ENCODE data around the gene EEF1G. TPM values are rescaled to one million over a fixed set of nuclear protein-coding genes. Genes with fewer than 3 reads are reported as not detected.

Gene EEF1G
- total and polyA plus RNA-seq, 9 of the 15 experiments (the other 6 are each of a cell fraction or from before 2014, with no cell fraction given), result 985 to 2,349 (median 2,035) TPM

DNA sequence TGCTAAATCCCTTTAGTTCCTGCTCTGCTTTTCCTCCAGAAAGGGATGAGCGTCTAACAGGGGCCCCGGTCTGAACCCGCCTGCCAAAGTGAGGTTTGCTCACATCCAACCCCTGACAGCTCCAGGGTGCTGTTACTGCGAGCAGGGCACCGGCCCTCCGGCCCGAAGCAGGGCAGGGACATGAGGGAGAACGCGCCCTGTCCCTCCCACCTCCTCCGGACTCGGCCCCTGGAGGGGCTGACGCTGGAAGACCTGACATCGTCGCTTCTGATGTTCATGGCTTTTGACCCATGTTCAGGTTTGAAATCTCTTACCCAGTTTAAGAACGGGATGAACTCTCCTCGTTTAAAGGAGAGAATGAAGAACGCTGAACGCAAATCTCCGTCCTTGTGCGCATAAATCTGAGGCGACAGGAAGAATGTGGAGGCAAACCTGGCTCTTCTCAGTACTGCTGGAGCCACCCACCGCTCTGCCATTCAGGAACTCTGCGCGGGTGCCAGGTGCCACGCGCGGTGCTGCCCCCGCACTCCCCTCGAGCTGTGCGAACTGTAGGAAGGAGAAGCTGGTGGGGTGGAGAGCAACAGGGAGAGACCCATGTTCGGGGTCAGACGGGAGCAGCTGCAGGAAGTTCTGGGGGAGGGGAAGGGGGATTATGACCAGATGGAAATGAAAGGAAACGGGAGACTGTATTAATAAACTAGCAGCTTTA is 826 bp upstream of the EEF1G start (continued):
- TF ChIP-seq ZNF407 (IDR thresholded peaks at IDR 0.05; ENCODE audit: low read depth) (no peak), PATZ1 (CRISPR knock-in tag; IDR thresholded peaks at IDR 0.05; ENCODE audit: borderline replicate concordance) (0 out of 2 replicates have a peak, but pooled peaks have one; percentile 18), NBN (IDR thresholded peaks at IDR 0.05; ENCODE audit: low read depth) (no peak), ZNF197 (CRISPR knock-in tag; IDR thresholded peaks at IDR 0.05; ENCODE audit: low read depth) (no peak), MEIS2 (IDR thresholded peaks at IDR 0.05; ENCODE audit: partially characterized antibody) (peak; percentile 56), RFX5 (IDR thresholded peaks at IDR 0.05; ENCODE audit: low read depth, low read length) (no peak), DNMT1 (IDR thresholded peaks at IDR 0.05) (no peak), NONO (IDR thresholded peaks at IDR 0.05; ENCODE audit: low read depth in 2 of 2, low read length in 1 of 2) (no peak), GABPB1 (CRISPR knock-in tag; IDR thresholded peaks at IDR 0.05) (0 out of 2 replicates have a peak, but pooled peaks have one; percentile 16), FOXA3 (CRISPR knock-in tag; conservative IDR thresholded peaks at IDR 0.05 in 1 of 2, IDR thresholded peaks at IDR 0.05 in 1 of 2) (no peak), ZEB2 (IDR thresholded peaks at IDR 0.05) (no peak), ZNF444 (CRISPR knock-in tag; IDR thresholded peaks at IDR 0.05) (no peak; the same call in 1 of the 2 replicates), POLR2G (IDR thresholded peaks at IDR 0.05; ENCODE audit: low read depth, low read length) (no peak; the same call in 1 of the 2 replicates), WHSC1 (IDR thresholded peaks at IDR 0.05; ENCODE audit: low read length) (no peak), ZNF224 (CRISPR knock-in tag; IDR thresholded peaks at IDR 0.05) (no peak), STAT5A (IDR thresholded peaks at IDR 0.05; ENCODE audit: borderline replicate concordance, low read length) (no peak)
- TF ChIP-seq, protein P1, sequence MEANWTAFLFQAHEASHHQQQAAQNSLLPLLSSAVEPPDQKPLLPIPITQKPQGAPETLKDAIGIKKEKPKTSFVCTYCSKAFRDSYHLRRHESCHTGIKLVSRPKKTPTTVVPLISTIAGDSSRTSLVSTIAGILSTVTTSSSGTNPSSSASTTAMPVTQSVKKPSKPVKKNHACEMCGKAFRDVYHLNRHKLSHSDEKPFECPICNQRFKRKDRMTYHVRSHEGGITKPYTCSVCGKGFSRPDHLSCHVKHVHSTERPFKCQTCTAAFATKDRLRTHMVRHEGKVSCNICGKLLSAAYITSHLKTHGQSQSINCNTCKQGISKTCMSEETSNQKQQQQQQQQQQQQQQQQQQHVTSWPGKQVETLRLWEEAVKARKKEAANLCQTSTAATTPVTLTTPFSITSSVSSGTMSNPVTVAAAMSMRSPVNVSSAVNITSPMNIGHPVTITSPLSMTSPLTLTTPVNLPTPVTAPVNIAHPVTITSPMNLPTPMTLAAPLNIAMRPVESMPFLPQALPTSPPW (CRISPR knock-in tag; IDR thresholded peaks at IDR 0.05), result no peak

Data from K562 (cell line).